Stomach (tissue), 4 donors: Measurements from ENCODE around the gene SYNJ2.

ENCODE experiments used
- CTCF ChIP-seq, 7 experiments: fragments of 450-650 bp in 4 of 7; fragments of 200-600 bp in 3 of 7; sonication (generic) in 3 of 7; IDR thresholded peaks; one replicate each; pipeline ENCODE4 v1.5.1; 2016 to 2019; ENCODE audit warnings: antibody characterized with exemption in 7 of 7, control low read depth in 2 of 7, mild to moderate bottlenecking in 1 of 7
- POLR2A ChIP-seq, 4 donors: fragments of 450-650 bp; IDR thresholded peaks; one replicate each; pipeline ENCODE4 v1.6.1; 2016; ENCODE audit warnings: antibody characterized with exemption in 4 of 4, control low read depth in 2 of 4, mild to moderate bottlenecking in 1 of 4, moderate library complexity in 1 of 4

- TF ChIP-seq CTCF (IDR thresholded peaks at IDR 0.05) (no peak), POLR2A (IDR thresholded peaks at IDR 0.05) (no peak)
Observed at GRCh38 chr6:157977176-157977804, 4.4 kb upstream of the SYNJ2 start.
